Raji (cell line): ENCODE data around the gene BMP5.

Experiments
- POLR2A ChIP-seq: IDR thresholded peaks from 2 replicates; pipeline ENCODE4 v1.6.1; 2011; ENCODE audit warnings: low read depth, low read length, control low read depth; ENCODE audit not compliant: insufficient read depth

BMP5 gene

GRCh38 chr6:55882718-55883569 is 7.6 kb upstream of the BMP5 start:
- TF ChIP-seq POLR2A: no peak

- TF ChIP-seq POLR2A: no peak
These were observed 1.9 kb upstream of the BMP5 start for GRCh38 chr6:55877283-55877682.

DNA sequence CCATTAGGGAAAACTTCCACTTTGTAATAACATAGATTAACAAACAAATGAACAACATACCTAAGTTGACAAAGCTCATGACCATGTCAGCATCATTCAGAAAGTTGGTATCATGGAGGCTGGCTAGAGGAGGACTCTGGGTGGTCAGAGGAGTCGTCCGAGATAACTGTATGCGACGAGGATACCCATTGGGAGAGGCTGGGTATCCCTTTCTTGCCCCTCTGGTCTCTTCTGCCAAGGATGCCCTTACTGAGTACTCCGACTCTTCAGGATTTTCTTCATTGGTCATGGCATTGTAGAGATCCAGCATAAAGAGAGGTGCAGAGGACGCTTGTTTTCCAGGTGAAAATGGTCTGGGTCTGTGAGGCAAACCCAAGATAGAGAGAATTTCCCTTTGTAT is 1.1 kb downstream of the BMP5 start:
- TF ChIP-seq POLR2A: no peak

GRCh38 chr6:55872866-55873265 is 2.5 kb downstream of the BMP5 start:
- no peak for TF ChIP-seq POLR2A

DNA sequence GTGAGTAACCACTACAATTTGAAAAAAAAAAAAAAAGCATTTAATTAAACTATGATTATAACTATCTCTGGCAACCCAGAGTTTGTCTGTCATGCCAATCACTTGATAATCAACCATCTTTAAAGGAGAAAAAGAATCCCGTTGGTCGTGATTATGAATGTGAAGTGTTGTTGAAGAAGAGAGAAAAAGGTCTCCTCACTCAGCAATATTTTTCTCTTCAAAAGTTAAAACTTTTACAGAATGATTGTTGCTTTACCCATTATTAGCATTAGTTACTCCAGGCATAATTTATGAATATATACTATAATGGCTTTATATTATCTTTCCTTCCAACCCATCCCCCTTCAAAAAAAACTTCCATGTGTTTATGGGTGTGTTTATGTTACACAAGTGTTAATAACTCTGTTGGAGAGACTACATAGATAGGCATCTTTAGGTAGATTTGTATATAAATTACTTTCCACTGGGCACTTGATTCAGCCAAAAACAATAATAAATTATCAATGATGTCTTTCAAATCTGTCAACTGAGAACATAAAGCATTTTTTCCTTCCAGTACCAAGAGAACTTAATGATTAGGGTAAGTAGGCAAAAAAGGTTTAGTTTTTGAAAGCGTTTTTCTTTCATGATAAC is 5.1 kb downstream of the BMP5 start:
- TF ChIP-seq POLR2A: no peak

DNA sequence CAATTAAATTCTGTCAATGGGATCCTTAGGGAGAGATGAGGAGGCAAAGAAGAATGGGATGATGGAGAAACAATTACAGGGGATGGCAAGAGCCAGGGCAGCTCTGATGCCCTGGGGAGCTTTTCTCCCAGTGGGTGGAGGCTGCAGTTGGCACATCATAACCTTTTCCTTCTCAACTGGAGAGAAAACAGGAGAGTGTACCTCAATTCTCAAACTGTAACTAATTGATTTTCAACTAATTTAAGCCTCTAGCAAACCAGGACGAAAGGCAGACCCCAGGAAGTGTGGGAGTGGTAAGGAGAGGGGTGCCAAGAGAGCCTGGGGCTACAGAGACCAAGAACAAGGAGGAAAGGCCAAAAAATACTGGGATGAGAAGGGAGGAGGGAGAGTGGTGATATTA is 5.7 kb downstream of the BMP5 start:
- no peak for TF ChIP-seq POLR2A

DNA sequence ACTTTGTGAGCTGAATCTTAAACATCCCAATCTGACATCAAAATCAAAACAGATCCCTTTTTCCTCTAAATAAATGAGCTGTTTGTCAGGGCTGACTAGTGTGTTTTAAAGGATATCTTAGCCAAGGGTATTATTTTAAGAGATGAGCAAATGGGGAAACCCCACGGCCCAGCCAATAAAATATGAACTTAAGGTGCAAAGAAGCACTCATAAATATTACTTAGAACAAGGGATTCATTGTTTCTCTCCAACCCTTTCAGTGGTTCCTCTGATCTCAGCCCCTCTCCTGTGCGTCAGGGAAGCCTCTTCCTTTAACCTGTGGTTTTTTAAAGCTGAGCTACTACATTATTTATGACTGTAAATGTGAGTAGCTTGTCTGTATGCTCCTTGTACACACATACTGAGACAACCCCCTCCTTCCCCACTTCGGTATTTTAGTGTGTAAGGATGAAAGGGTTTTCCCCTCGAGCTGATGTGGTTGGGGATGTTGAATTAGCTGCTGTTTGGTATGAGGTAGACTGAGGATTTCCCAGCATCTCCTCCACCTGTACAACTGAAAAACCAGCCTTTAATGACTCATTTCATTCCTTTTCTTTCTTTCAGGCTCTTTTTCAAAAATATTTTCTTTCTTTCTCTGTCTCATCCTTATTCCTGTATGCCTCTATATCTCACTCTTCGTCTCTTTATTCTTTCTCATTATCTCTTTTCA is 6.5 kb downstream of the BMP5 start:
- no peak for TF ChIP-seq POLR2A

DNA sequence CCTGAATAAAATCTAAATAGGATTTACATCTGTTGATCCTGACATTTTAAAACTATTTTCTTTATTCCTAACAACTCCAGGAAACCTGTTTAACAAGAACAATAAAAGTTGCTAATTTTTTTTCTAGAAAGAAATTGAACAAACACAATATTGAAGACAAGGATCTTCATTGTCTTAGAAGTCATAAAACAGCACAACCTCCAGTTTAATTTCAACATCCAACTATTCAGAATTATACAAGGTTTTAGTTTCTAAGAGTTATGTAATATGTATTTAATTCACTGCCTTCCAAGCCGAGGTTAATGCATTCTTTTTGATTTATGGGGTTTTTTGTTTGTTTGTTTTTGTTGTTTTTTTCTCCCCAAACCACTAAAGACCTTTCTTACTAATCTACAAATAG is 7.2 kb downstream of the BMP5 start:
- TF ChIP-seq POLR2A: no peak

DNA sequence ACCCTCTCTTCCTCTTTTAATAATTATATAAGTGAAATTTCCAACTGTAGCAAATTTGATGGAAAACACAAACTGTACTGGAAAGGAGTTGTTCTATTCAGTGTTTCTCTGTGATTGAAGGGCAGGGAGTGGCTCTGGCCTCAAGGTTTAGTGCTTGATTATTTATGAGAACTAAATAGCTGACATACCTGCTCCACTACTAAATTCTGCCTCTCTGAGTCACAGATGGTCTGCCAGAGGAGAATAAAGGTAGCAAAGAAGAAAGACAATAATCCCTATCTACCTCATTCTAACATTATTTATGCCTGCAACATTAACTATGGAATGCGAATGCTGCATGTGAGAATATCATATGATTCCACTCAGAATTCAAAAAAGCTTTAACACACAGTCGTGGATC is 9.3 kb downstream of the BMP5 start:
- no peak for TF ChIP-seq POLR2A

GRCh38 chr6:55853008-55854001 is 22.1 kb downstream of the BMP5 start:
- no peak for TF ChIP-seq POLR2A

DNA sequence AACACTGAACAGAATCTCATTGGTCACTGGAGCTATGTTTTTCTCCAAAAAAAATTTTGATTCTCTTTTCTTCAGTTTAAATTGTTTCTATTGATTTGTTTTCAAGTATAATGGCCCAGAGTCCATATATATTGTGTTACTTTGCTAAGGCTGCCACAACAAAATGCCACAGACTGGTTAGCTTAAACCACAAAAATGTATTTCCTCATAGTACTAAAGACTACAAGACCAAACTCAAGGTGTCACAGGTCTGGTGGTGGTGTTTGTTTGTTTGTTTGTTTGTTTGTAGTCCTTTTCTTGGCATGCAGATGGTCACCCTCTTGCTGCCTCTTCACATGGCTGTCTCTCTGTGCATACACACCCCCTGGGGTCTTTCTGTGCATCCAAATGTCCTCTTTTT is 34.0 kb downstream of the BMP5 start:
- TF ChIP-seq POLR2A: no peak

GRCh38 chr6:55839080-55839479 is 36.3 kb downstream of the BMP5 start:
- TF ChIP-seq POLR2A: no peak

DNA sequence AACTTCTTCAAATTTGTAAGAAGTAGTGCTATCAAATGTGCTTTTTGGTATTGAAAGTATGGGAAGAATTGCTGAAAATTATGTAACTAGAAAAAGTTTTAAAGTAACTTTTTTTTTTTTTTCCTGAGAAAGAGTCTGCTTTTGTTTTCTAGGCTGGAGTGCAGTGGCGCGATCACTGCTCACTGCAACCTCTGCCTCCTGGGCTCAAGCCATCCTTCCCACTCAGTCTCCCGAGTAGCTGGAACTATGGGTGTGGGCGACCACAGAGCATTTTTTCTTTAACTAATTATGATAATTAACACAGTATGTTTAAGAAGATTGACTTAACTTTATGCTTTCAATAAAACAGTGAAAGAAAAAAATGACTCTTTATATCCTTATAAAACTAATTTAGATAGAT is 38.4 kb downstream of the BMP5 start:
- no peak for TF ChIP-seq POLR2A

- no peak for TF ChIP-seq POLR2A
These were observed 38.9 kb downstream of the BMP5 start for GRCh38 chr6:55836481-55836880.

GRCh38 chr6:55835220-55835619 is 40.2 kb downstream of the BMP5 start:
- TF ChIP-seq POLR2A: no peak
